CD4-positive, alpha-beta T cell treated with Interleukin-17A for 1 hour (primary cell): ENCODE results near the gene ASTN2.

ENCODE experiments used
- DNase-seq: peaks from one replicate; pipeline ENCODE4 v3.0.0-alpha.2; 2020

Gene ASTN2

DNA sequence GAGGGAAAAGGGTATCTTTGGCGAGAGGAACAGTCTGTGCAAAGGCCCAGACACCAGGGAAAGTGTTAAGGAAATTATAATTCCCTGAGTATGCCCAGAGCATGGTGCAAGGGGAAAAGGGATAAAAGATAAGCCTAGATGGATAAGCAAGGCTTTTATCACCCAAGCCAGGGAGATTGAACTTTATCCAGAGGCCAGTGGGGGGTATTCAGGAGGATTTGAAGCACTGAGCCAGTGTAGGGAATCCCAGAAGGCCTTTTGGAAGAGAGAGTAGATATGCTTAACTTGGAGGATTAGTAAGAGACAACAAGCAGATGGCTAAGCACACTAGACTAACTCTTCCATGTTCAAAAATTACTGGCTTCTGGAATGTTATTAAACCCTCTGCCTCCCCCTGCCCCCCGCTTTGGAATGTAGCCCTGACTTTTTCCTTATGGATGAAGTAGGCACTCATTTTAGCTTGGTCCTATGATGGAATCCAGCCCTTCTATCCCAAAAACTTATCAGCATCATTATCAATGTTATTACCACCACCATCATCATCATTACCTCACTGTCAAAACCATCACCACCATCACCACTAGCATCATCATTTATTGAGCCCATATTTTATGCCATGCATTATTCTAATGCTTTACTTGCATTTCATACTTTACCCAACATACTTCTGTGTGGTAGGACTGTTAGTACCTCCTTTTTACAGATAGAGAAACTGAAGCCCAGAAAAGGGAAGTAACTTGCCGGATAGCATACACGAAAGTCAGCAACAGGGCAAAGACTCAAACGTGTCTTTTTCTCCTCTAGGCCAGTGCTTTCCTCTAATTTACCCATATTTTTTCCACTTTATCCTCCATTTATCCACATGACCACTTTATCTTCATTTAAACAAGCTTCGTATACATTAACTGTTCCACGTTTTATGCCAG is 1024.3 kb downstream of the ASTN2 start:
- DNase-seq, result no peak

DNA sequence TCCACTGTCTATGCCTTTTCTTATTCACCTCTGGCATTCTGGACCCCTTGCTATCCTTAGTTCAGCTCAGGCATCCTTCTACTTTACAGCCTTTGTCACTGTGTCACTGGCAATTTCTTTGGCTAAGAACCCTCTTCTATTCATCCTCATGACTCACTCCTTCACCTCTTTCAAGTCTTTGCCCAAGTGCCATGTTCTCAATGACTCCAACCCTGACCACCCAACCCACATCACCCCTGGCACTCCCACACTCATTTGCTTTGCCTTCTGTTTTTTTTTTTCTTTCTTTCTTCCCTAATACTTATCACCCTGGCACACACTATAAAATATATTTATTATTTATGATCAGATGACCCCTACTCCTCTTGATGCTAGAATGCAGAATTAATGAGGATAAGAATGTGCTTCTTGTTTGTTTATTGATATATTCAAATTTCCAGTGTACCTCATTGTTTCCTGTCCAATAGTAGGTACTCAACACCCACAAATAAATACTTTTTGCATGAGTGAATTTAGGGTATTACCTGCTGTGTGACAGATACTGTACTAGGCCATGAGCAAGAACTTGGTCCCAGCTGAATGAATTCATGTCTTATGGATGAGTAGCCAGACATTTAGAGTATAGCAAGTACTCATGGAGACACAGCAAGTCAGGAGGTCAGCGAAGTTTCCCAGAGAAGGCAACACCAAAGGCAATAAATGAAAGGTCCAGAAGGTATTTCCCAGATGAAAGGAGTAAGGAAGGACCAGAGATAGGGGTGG is 1025.1 kb downstream of the ASTN2 start:
- no peak for DNase-seq

DNA sequence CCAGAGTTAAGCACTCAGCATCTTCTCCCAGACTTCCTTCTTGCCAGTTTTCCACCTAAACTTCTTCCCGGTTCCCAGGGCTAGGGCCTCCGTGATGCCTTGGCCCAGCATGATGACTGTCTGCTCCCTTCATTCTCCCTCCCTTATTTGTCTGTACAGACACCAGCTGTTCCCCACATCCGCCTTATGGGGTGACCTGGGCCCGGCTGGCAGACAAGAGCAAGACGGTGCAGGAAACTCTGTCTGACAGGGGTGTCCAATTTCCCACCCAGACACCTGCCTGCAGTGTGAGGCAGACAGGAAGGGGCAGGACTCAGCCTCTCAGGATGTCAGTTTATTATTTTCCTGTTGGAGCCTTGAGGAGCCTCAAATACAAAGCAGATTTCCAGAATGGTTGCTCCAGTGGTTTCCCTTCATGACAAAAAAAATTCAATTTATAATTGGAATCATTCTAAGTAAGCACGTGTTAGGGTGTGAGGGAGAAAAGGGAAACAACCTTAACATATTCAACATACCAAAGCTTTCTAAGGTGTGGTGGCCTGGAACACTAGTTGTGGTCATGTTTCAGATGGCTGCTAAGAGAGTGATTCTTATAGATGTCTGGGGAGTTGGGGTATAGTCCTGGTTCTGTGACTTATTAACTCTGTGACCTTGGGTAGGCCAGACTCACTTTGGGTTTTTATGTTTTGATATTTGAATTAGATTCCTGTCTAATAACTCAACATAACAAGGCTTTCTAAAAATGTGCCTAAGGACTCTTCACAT is 1026.7 kb downstream of the ASTN2 start:
- no peak for DNase-seq

DNA sequence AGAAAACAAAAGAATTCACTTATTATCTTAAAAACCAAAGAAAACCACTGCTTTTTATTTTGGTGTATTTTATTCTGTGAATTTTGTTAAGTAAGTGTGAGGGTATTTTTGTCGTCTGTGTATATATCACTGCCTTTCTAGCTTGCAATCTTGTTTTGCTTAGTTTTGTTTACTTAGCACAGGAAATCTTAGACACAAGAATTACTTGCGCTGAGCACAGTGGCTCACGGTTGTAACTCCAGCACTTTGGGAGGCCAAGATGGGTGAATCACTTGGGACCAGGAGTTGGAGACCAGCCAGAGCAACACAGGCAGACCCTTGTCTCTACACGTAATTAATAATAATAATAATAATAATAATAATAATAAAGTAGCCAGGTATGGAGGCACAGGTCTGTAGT is 1030.9 kb downstream of the ASTN2 start:
- DNase-seq, result no peak

DNA sequence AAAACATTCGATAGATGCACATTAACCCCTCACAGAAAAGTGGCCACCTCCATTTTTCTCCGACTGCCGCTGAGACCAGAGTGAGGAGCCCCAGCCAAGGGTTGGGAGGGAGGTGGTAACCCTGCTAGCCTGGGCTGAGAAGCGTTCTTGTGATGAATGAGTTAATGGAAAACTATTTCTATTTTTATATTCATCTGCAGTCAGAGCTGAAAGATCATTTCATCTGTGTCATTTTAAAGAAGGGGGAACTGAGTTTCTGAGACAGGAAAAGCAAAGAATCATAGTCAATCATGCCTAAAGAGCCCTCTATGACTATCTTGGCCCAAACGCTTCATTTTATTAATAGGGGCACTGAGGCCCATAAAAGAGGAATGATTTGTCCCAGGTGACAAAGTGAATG is 1031.7 kb downstream of the ASTN2 start:
- no peak for DNase-seq

DNA sequence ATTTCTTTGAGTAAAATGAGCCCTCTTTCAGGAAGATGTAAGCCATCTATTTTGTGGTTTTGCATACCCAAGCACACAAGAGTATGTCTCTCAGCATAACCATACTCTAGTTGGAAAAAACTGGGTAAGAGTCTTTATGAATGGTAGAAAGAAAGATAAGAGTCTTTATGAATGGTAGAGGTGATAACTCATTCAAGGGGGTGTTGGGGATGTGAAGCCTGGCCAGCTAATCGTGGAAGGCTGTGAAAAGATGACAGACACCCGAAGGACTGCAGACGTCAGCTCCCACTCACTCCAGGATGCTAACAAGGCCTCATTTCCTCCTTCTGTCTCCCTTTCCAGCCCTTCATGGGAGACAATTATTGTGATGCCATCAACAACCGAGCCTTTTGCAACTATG is 1032.8 kb downstream of the ASTN2 start:
- DNase-seq, result no peak

DNA sequence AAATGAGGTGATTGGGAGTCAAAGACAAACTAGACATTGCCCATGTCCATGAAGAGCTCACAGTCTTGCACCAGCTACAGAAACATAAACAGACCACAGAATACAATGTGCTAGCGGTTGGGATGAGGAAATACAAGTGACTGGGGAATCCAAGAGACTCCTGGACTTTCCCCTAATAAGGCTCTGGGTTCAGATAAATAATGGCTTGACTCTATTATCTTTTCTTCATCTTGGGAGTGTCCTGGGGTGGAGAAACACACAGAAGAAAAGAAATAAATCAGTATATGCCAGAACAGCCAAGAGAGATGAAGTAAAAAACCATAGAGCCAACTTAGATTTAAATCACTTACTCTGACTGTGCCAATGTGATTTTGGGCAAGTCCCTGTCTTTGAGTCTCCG is 1033.5 kb downstream of the ASTN2 start:
- no peak for DNase-seq

DNA sequence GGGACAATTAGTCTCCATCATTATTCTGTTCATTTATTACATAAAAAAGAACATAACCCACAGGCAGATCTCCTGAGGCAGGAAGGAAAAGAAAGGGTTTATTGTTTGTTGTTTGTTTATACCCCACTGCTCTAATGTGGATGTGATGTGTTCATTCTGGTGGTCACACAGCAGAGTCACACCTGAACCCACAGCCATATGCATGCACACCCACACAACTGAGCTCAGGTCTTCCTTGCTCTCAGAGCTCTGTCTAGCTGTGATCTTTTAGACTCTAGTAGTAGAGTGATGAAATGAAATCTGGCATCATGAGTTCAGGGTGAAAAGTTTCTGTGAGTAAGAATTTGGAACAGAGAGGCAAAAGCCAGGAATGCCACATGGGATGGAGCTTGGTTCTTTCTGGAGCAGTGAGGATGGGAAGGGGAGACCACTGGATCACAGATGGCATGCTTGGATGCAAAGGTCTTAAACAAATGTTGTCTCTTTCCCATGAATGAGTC is 1034.3 kb downstream of the ASTN2 start:
- no peak for DNase-seq

DNA sequence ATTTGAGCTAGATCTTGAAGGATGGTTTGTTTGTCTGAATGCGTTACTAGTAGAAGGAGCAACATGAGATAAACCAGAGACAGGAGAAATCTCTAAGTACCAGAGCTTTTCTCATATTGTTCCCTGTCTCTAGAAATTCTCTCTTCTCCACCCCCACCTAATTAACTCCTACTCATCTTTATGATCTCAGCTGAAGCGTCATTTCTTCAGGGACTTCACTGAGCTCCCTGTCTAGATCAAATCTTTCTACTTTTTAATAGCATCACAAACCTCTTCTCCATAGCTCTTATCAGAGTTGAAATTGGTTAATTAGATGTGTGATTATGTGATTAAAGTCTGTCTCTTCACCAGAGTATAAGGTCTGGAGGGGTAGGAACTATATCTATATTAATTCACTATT is 1035.0 kb downstream of the ASTN2 start:
- no peak for DNase-seq

DNA sequence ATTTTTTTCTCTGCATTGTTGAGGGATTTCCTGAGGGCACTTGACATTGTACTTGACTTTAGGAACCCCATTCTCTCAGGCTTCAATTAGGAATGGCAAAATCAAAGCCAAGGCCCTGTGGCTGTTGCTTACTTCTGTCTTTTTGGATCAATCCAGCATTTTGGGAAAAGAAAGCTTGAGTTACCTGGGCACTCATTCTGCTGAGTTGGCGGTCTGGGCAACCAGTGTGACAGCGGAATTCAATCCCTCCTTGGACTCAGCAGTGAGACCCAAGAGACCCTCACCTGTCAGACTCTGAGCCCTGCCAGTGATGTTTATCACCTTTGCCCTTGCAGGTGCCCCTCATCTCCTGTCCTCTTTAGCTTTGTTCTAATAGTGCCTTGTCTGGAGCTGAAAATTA is 1036.0 kb downstream of the ASTN2 start:
- no peak for DNase-seq

DNA sequence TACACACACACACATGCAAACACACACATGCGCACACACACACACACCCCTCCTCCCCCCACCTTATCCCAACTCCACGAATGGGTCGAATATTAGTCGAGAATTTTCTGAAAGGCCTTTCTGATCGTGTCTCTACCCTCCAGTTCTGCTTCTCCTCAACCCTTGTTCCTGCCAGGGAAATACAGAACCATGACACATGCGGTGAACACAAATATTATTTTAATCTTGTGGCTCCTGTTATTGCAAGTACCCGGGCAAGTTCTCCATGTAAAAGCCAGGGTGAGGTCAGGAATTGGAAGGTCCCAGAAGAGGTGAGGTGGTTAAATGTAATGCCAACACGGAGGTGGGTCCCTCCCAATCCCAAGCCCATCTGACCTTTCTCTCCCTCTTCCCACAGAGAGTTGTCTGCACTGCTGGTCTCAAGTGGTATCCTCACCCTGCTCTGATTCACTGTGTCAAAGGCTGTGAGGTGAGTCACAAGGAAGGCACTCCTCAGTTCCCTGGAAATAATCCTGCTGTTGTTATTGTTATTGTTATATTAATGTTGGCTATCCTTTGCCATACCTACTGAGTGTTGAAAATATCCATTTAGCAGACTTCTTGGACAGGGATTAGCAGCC is 1037.6 kb downstream of the ASTN2 start:
- no peak for DNase-seq
